GM19455 (cell line): ENCODE measurements around the gene RPL14.
A peak's percentile ranks its signal among the peaks of the same experiment; 100 is the strongest.
"Not testable (repeated sequence)": the region's sequence is repeated elsewhere in the genome, so short reads cannot be mapped to it uniquely, and the experiment has no call there.

ENCODE experiments used
- ATAC-seq: cut with Tn5 transposase; IDR thresholded peaks from one replicate; pipeline ENCODE4 v1.9.1; 2021; ENCODE audit not compliant: unreplicated experiment

RPL14 gene

GRCh38 chr3:40461161-40461560, 4.0 kb downstream of the RPL14 start:
- ATAC-seq, result no peak

GRCh38 chr3:40462838-40463237, 5.7 kb downstream of the RPL14 start:
- not testable (repeated sequence) for ATAC-seq

- ATAC-seq, result no peak
These were observed 6.4 kb downstream of the RPL14 start for GRCh38 chr3:40463579-40463978.

- no peak for ATAC-seq
These were observed 7.4 kb downstream of the RPL14 start for GRCh38 chr3:40464339-40465110.

- no peak for ATAC-seq
These were observed 7.9 kb downstream of the RPL14 start for GRCh38 chr3:40465111-40465407.

GRCh38 chr3:40465456-40465855, 8.3 kb downstream of the RPL14 start:
- no peak for ATAC-seq

- no peak for ATAC-seq
These were observed 10.9 kb downstream of the RPL14 start for GRCh38 chr3:40468018-40468417.

- ATAC-seq, result no peak
These were observed 13.6 kb downstream of the RPL14 start for GRCh38 chr3:40470701-40471100.

GRCh38 chr3:40476478-40477470, 19.6 kb downstream of the RPL14 start, which contains the start of gene ZNF619:
Gene ZNF619, plus strand, starts transcription at chr3:40477122. Its CDS starts 858 bp downstream, at chr3:40477980.
- peak; percentile 80 for ATAC-seq

GRCh38 chr3:40477666-40478065, 20.5 kb downstream of the RPL14 start:
- ATAC-seq, result peak; percentile 7

- no peak for ATAC-seq
These were observed 30.0 kb downstream of the RPL14 start for GRCh38 chr3:40487172-40487571.

GRCh38 chr3:40490916-40491315, 33.8 kb downstream of the RPL14 start:
- no peak for ATAC-seq

GRCh38 chr3:40494698-40495097, 37.6 kb downstream of the RPL14 start:
- no peak for ATAC-seq

- no peak for ATAC-seq
These were observed 40.1 kb downstream of the RPL14 start for GRCh38 chr3:40497288-40497687.

- no peak for ATAC-seq
These were observed 42.8 kb downstream of the RPL14 start for GRCh38 chr3:40499952-40500351.

- ATAC-seq, result no peak
These were observed 44.9 kb downstream of the RPL14 start for GRCh38 chr3:40502034-40502433.

GRCh38 chr3:40504636-40505430, 47.7 kb downstream of the RPL14 start:
- no peak for ATAC-seq

- ATAC-seq, result peak; percentile 80
These were observed 48.7 kb downstream of the RPL14 start, which contains the start of gene ZNF620 for GRCh38 chr3:40505599-40506462. Gene ZNF620, plus strand, starts transcription at chr3:40506039. Its CDS starts 314 bp downstream, at chr3:40506353.

GRCh38 chr3:40511031-40511718, 54.0 kb downstream of the RPL14 start:
- no peak for ATAC-seq
